SK-N-SH treated with all-trans-retinoic acid at 6 μM for 48 hours (cell line): ENCODE measurements around the gene SIM2.

Experiments used
- ARNTL ChIP-seq: fragments of 450-650 bp; formaldehyde crosslinking; IDR thresholded peaks from 2 replicates; pipeline ENCODE4 v1.5.0; 2020; ENCODE audit warnings: low read depth, mild to moderate bottlenecking, moderate library complexity, borderline replicate concordance
- ESRRG ChIP-seq: fragments of 250-450 bp; sonication (Bioruptor Pico); IDR thresholded peaks from 2 replicates; pipeline ENCODE4 v1.6.1; 2021; ENCODE audit warnings: mild to moderate bottlenecking
- GLIS3 ChIP-seq: fragments of 250-450 bp; sonication (Bioruptor Pico); IDR thresholded peaks from 2 replicates; pipeline ENCODE4 v1.5.0; 2020; ENCODE audit warnings: mild to moderate bottlenecking, moderate library complexity
- ISL1 ChIP-seq: fragments of 250-450 bp; sonication (Bioruptor Pico); IDR thresholded peaks from 2 replicates; pipeline ENCODE4 v2.1.2; 2022; ENCODE audit warnings: mild to moderate bottlenecking, moderate library complexity
- PPARA ChIP-seq: fragments of 250-450 bp; sonication (Bioruptor Pico); IDR thresholded peaks from 2 replicates; pipeline ENCODE4 v1.5.0; 2020; ENCODE audit warnings: mild to moderate bottlenecking, borderline replicate concordance
- RARB ChIP-seq: fragments of 250-450 bp; sonication (Bioruptor Pico); IDR thresholded peaks from 2 replicates; pipeline ENCODE4 v1.8.0; 2021; ENCODE audit warnings: mild to moderate bottlenecking, moderate library complexity
- TOX ChIP-seq: fragments of 250-450 bp; sonication (Bioruptor Pico); IDR thresholded peaks from 2 replicates; pipeline ENCODE4 v1.8.0; 2021; ENCODE audit warnings: mild to moderate bottlenecking, moderate library complexity, borderline replicate concordance
- ZC3H10 ChIP-seq: fragments of 250-450 bp; sonication (Bioruptor Pico); IDR thresholded peaks from 2 replicates; pipeline ENCODE4 v1.5.1; 2021; ENCODE audit warnings: mild to moderate bottlenecking, moderate library complexity
- ZFP3 ChIP-seq: fragments of 250-450 bp; sonication (Bioruptor Pico); IDR thresholded peaks from 2 replicates; pipeline ENCODE4 v1.5.0; 2020; ENCODE audit warnings: mild to moderate bottlenecking, moderate library complexity
- ZNF565 ChIP-seq: fragments of 450-650 bp; formaldehyde crosslinking; conservative IDR thresholded peaks from 2 replicates; pipeline ENCODE4 v1.5.0; 2020; ENCODE audit warnings: low read depth, mild to moderate bottlenecking, moderate library complexity
- ZNF8 ChIP-seq: fragments of 450-650 bp; formaldehyde crosslinking; IDR thresholded peaks from 2 replicates; pipeline ENCODE4 v1.5.0; 2020; ENCODE audit warnings: mild to moderate bottlenecking, moderate library complexity
- TF ChIP-seq, protein P1 (sequence below): fragments of 250-450 bp; sonication (Bioruptor Pico); IDR thresholded peaks from 2 replicates; pipeline ENCODE4 v1.8.0; 2020; ENCODE audit warnings: mild to moderate bottlenecking, moderate library complexity, borderline replicate concordance
- TF ChIP-seq, protein P2 (sequence below): fragments of 250-450 bp; sonication (Bioruptor Pico); IDR thresholded peaks from 2 replicates; pipeline ENCODE4 v1.5.1; 2020; ENCODE audit warnings: low read depth, mild to moderate bottlenecking, moderate library complexity

DNA sequence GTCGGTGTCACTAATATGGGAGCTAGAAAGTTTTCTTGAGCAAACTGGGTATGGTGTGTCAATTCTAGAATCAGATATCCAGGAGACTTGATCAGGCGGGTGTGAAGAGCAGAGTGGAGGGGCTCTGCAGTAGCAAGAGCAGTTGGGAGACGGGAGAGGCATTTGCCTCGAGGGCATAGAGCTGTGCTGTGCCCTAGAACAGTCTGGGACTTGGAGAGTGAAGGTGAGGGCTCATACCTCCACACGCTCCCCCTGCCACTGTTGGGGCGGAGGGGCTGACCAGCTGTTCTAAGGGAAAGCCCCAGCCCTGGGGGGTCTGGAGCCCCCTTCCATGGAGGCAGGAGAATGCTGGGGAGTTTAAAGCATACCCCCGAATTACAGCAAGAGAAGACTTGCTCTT lies 33.8 kb downstream of the SIM2 start:
- TF ChIP-seq ZFP3: no peak
- TF ChIP-seq, protein P1, sequence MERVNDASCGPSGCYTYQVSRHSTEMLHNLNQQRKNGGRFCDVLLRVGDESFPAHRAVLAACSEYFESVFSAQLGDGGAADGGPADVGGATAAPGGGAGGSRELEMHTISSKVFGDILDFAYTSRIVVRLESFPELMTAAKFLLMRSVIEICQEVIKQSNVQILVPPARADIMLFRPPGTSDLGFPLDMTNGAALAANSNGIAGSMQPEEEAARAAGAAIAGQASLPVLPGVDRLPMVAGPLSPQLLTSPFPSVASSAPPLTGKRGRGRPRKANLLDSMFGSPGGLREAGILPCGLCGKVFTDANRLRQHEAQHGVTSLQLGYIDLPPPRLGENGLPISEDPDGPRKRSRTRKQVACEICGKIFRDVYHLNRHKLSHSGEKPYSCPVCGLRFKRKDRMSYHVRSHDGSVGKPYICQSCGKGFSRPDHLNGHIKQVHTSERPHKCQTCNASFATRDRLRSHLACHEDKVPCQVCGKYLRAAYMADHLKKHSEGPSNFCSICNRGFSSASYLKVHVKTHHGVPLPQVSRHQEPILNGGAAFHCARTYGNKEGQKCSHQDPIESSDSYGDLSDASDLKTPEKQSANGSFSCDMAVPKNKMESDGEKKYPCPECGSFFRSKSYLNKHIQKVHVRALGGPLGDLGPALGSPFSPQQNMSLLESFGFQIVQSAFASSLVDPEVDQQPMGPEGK: no peak
- TF ChIP-seq PPARA: no peak
- no peak for TF ChIP-seq RARB (CRISPR knock-in tag)
- no peak for TF ChIP-seq ZNF8 (CRISPR knock-in tag)
- TF ChIP-seq ZNF565 (CRISPR knock-in tag): no peak
- TF ChIP-seq ESRRG (CRISPR knock-in tag): no peak
- no peak for TF ChIP-seq ARNTL (CRISPR knock-in tag)
- TF ChIP-seq TOX (CRISPR knock-in tag): no peak
- TF ChIP-seq GLIS3 (CRISPR knock-in tag): no peak
- TF ChIP-seq ISL1 (CRISPR knock-in tag): no peak
- TF ChIP-seq, protein P2, sequence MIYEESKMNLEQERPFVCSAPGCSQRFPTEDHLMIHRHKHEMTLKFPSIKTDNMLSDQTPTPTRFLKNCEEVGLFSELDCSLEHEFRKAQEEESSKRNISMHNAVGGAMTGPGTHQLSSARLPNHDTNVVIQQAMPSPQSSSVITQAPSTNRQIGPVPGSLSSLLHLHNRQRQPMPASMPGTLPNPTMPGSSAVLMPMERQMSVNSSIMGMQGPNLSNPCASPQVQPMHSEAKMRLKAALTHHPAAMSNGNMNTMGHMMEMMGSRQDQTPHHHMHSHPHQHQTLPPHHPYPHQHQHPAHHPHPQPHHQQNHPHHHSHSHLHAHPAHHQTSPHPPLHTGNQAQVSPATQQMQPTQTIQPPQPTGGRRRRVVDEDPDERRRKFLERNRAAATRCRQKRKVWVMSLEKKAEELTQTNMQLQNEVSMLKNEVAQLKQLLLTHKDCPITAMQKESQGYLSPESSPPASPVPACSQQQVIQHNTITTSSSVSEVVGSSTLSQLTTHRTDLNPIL (CRISPR knock-in tag): no peak
- TF ChIP-seq ZC3H10 (CRISPR knock-in tag): no peak
